Activated CD8-positive, alpha-beta memory T cell treated with anti-CD3 and anti-CD28 coated beads, Interleukin-2, amount 10 ng/mL, durations not matched to agents 7 days and 5 days (primary cell): ENCODE data around the gene GPC4. TPM values are rescaled to one million over a fixed set of nuclear protein-coding genes. Genes with fewer than 3 reads are reported as not detected.

ENCODE experiments used
- ATAC-seq: fragments of 150-1000 bp; cut with Tn5 transposase; one replicate; pipeline ENCODE4 v1.10.0; 2021; ENCODE audit warnings: moderate library complexity
- CTCF ChIA-PET: fragments of 350-600 bp; sonication (Branson Sonifier 250); formaldehyde crosslinking; loops from one replicate; lab custom pipeline; 2021; ENCODE audit warnings: antibody characterized with exemption; lab: Charles Lee
- DNase-seq: peaks from one replicate; pipeline ENCODE4 v3.0.0-alpha.2; 2020
- H3K27ac Mint-ChIP-seq: one replicate; pipeline ENCODE4 v1.8.0; 2021; ENCODE audit warnings: mild to moderate bottlenecking, mixed read lengths
- H3K27me3 Mint-ChIP-seq: one replicate; pipeline ENCODE4 v1.8.0; 2021; ENCODE audit warnings: mixed read lengths
- H3K36me3 Mint-ChIP-seq: one replicate; pipeline ENCODE4 v1.8.0; 2021; ENCODE audit warnings: mild to moderate bottlenecking, mixed read lengths
- H3K4me1 Mint-ChIP-seq: one replicate; pipeline ENCODE4 v1.8.0; 2021; ENCODE audit warnings: mixed read lengths
- H3K4me3 Mint-ChIP-seq: one replicate; pipeline ENCODE4 v1.8.0; 2021; ENCODE audit warnings: mild to moderate bottlenecking, moderate library complexity, mixed read lengths
- H3K9me3 Mint-ChIP-seq: one replicate; pipeline ENCODE4 v1.8.0; 2022; ENCODE audit warnings: low read depth, mixed read lengths
- total RNA-seq, 2 experiments: library from RNA; stranded (reverse); gene quantifications; one replicate each; pipeline ENCODE4 v1.2.3, GENCODE V29; 2021

The GPC4 gene
- total RNA-seq, 2 experiments from 2014 or later, result not detected

GRCh38 chrX:133402042-133402453 is 13.2 kb downstream of the GPC4 start:
- ATAC-seq, result no peak

GRCh38 chrX:133401536-133401935 is 13.8 kb downstream of the GPC4 start:
- CTCF ChIA-PET, result no interaction called here
- Mint-ChIP-seq H3K27me3 (no peaks in the 10 kb centered on the region), H3K9me3 (no peaks in the 10 kb centered on the region), H3K4me3 (no peak overlapping the region), H3K27ac (no peak overlapping the region), H3K36me3 (peaks cover 1% of the 10 kb centered on the region), H3K4me1 (peaks cover 6% of the 10 kb centered on the region)
- DNase-seq, result no peak
- ATAC-seq, result no peak

More at GRCh38 chrX:133402042-133402453, 13.2 kb downstream of the GPC4 start:
- Mint-ChIP-seq H3K4me3 (no peak overlapping the region), H3K9me3 (no peaks in the 10 kb centered on the region), H3K27ac (peak overlapping the region; percentile 62), H3K27me3 (no peaks in the 10 kb centered on the region), H3K36me3 (peaks cover 1% of the 10 kb centered on the region), H3K4me1 (peaks cover 6% of the 10 kb centered on the region)
- no peak for DNase-seq
- CTCF ChIA-PET, result no interaction called here

- Mint-ChIP-seq H3K27ac (no peak overlapping the region), H3K27me3 (no peaks in the 10 kb centered on the region), H3K36me3 (no peaks in the 10 kb centered on the region), H3K4me3 (no peak overlapping the region), H3K9me3 (no peaks in the 10 kb centered on the region), H3K4me1 (peaks cover 6% of the 10 kb centered on the region)
- ATAC-seq (no peak), DNase-seq (no peak)
- CTCF ChIA-PET, result no interaction called here
These were observed 15.9 kb downstream of the GPC4 start for GRCh38 chrX:133399411-133399810.

GRCh38 chrX:133394765-133395164 is 20.5 kb downstream of the GPC4 start:
- DNase-seq, result no peak
- Mint-ChIP-seq H3K27ac (no peak overlapping the region), H3K9me3 (no peaks in the 10 kb centered on the region), H3K27me3 (no peaks in the 10 kb centered on the region), H3K36me3 (no peaks in the 10 kb centered on the region), H3K4me3 (no peak overlapping the region), H3K4me1 (no peaks in the 10 kb centered on the region)
- ATAC-seq, result no peak
- CTCF ChIA-PET, result no interaction called here

- Mint-ChIP-seq H3K36me3 (no peaks in the 10 kb centered on the region), H3K4me1 (no peaks in the 10 kb centered on the region), H3K27me3 (peaks cover 4% of the 10 kb centered on the region), H3K9me3 (no peaks in the 10 kb centered on the region), H3K27ac (no peak overlapping the region), H3K4me3 (no peak overlapping the region)
- DNase-seq (no peak), ATAC-seq (no peak)
- CTCF ChIA-PET, result no interaction called here
These were observed 22.6 kb downstream of the GPC4 start for GRCh38 chrX:133392671-133393070.

- CTCF ChIA-PET, result no interaction called here
- DNase-seq (no peak), ATAC-seq (no peak)
- no peak overlapping the region for H3K27ac Mint-ChIP-seq
- H3K9me3 Mint-ChIP-seq, result no peaks in the 10 kb centered on the region
- H3K27me3 Mint-ChIP-seq, result peaks cover 4% of the 10 kb centered on the region
- H3K4me1 Mint-ChIP-seq, result no peaks in the 10 kb centered on the region
- H3K4me3 Mint-ChIP-seq, result no peak overlapping the region
- no peaks in the 10 kb centered on the region for H3K36me3 Mint-ChIP-seq
These were observed 24.2 kb downstream of the GPC4 start for GRCh38 chrX:133391111-133391510.

GRCh38 chrX:133390676-133391075 is 24.6 kb downstream of the GPC4 start:
- Mint-ChIP-seq H3K27me3 (peaks cover 4% of the 10 kb centered on the region), H3K4me1 (no peaks in the 10 kb centered on the region), H3K36me3 (no peaks in the 10 kb centered on the region), H3K27ac (no peak overlapping the region), H3K4me3 (no peak overlapping the region), H3K9me3 (no peaks in the 10 kb centered on the region)
- no peak for ATAC-seq
- no peak for DNase-seq
- CTCF ChIA-PET, result no interaction called here

- Mint-ChIP-seq H3K27ac (no peak overlapping the region), H3K4me1 (no peaks in the 10 kb centered on the region), H3K27me3 (peaks cover 4% of the 10 kb centered on the region), H3K9me3 (no peaks in the 10 kb centered on the region), H3K36me3 (no peaks in the 10 kb centered on the region), H3K4me3 (no peak overlapping the region)
- CTCF ChIA-PET, result no interaction called here
- no peak for ATAC-seq
- no peak for DNase-seq
These were observed 25.3 kb downstream of the GPC4 start for GRCh38 chrX:133389975-133390374.

GRCh38 chrX:133384454-133384853 is 30.8 kb downstream of the GPC4 start:
- no peaks in the 10 kb centered on the region for H3K4me1 Mint-ChIP-seq
- CTCF ChIA-PET, result no interaction called here
- no peak overlapping the region for H3K4me3 Mint-ChIP-seq
- no peaks in the 10 kb centered on the region for H3K9me3 Mint-ChIP-seq
- no peak for ATAC-seq
- H3K36me3 Mint-ChIP-seq, result no peaks in the 10 kb centered on the region
- H3K27me3 Mint-ChIP-seq, result peaks cover 4% of the 10 kb centered on the region
- DNase-seq, result no peak
- no peak overlapping the region for H3K27ac Mint-ChIP-seq

GRCh38 chrX:133380711-133381619 is 34.3 kb downstream of the GPC4 start:
- ATAC-seq, result no peak
- Mint-ChIP-seq H3K36me3 (no peaks in the 10 kb centered on the region), H3K27me3 (no peaks in the 10 kb centered on the region), H3K4me1 (no peaks in the 10 kb centered on the region), H3K27ac (no peak overlapping the region), H3K4me3 (no peak overlapping the region), H3K9me3 (no peaks in the 10 kb centered on the region)
- no peak for DNase-seq
- CTCF ChIA-PET, result no interaction called here

- H3K27me3 Mint-ChIP-seq, result peaks cover 2% of the 10 kb centered on the region
- H3K9me3 Mint-ChIP-seq, result no peaks in the 10 kb centered on the region
- H3K4me1 Mint-ChIP-seq, result no peaks in the 10 kb centered on the region
- H3K36me3 Mint-ChIP-seq, result no peaks in the 10 kb centered on the region
- H3K4me3 Mint-ChIP-seq, result no peak overlapping the region
- ATAC-seq (no peak), DNase-seq (no peak)
- H3K27ac Mint-ChIP-seq, result no peak overlapping the region
- CTCF ChIA-PET, result no interaction called here
These were observed 38.9 kb downstream of the GPC4 start for GRCh38 chrX:133376422-133376821.

- no peak for ATAC-seq
- H3K27me3 Mint-ChIP-seq, result peaks cover 2% of the 10 kb centered on the region
- CTCF ChIA-PET, result no interaction called here
These were observed 39.5 kb downstream of the GPC4 start for GRCh38 chrX:133375615-133376340.

GRCh38 chrX:133374874-133375387 is 40.4 kb downstream of the GPC4 start:
- DNase-seq (no peak), ATAC-seq (no peak)
- Mint-ChIP-seq H3K27me3 (peaks cover 2% of the 10 kb centered on the region), H3K27ac (no peak overlapping the region), H3K4me3 (no peak overlapping the region), H3K4me1 (no peaks in the 10 kb centered on the region), H3K36me3 (no peaks in the 10 kb centered on the region), H3K9me3 (no peaks in the 10 kb centered on the region)
- CTCF ChIA-PET, result no interaction called here

More at GRCh38 chrX:133375615-133376340, 39.5 kb downstream of the GPC4 start:
- Mint-ChIP-seq H3K36me3 (no peaks in the 10 kb centered on the region), H3K4me3 (no peak overlapping the region), H3K4me1 (no peaks in the 10 kb centered on the region), H3K9me3 (no peaks in the 10 kb centered on the region), H3K27ac (no peak overlapping the region)
- DNase-seq, result no peak
